HFF-Myc (cell line): Measurements from ENCODE around the gene ACOT9.

Experiments
- DNase-seq: peaks from one replicate; pipeline ENCODE4 v3.0.0-alpha.2; 2011; ENCODE audit warnings: low read depth; ENCODE audit errors: extremely low read depth
- H3K4me3 ChIP-seq: replicated peaks from 2 replicates; pipeline ENCODE4 v1.5.1; 2011; ENCODE audit warnings: low read depth, mild to moderate bottlenecking, control low read depth, low read length
- CTCF ChIP-seq: IDR thresholded peaks from 2 replicates; pipeline ENCODE4 v1.5.1; 2012; ENCODE audit warnings: mild to moderate bottlenecking, low read depth, low read length, control low read depth; ENCODE audit errors: missing control alignments

ACOT9 gene

DNA sequence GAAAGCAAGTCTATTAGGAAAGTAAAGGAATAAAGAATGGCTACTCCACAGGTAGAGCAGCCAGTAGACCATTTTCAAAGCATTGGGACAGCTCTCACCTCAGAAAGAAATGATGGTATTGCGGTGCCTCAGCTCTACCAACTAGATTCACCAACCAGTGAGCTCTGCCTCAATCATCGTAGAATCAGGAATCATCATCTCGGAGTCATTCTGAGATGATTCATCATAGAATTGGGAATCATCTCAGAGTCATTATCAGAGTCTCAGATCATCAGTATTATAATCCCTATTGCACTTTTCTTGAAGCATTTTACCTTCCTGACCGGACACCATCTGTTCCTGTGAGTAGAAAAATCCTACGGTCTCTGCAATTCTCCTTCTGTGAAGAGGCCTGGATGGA, 22.4 kb upstream of the ACOT9 start:
- TF ChIP-seq CTCF, result no peak
- no peak for DNase-seq
- no peak overlapping the region for H3K4me3 ChIP-seq

DNA sequence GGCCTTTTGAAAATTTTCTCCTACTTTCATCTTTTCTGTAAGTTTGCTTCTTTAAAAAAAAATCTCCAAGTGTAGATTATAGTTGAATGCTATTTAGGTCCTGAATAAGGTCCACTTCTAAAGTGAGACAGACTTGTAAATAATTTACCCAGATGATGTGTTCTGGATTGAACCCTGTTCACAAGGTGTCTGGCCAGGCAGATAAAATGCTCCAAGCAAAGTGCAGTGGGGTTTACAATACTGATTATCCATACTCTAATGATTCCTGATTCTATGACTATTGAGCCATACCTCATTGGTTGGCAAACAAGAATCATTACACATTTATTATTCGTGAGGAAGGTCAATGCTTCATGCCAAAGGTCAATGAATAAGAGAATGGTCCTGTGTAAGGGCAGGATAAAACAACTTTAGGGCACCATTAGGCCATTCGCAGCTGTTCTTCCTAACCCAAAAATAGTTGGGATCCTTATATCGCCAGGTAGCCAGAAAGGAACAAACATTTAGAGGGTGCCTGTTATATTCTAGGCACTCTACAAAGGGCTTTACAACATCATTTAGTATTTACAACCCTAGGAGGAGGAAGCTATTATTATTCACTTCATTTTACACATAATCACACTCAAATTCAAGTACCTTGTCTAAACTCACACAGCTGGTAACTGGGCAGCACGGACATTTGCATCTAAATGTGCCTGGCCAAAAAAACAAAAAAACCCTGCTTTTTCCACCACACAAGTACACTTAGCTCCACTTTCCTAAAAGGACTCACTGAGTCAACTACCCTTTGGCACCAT, 21.3 kb upstream of the ACOT9 start:
- no peak for TF ChIP-seq CTCF
- no peak for DNase-seq
- no peak overlapping the region for H3K4me3 ChIP-seq

- no peak for DNase-seq
- TF ChIP-seq CTCF, result no peak
- H3K4me3 ChIP-seq, result no peak overlapping the region
Observed at GRCh38 chrX:23759821-23760220, 16.7 kb upstream of the ACOT9 start.

- DNase-seq, result peak; percentile 5
- no peak overlapping the region for H3K4me3 ChIP-seq
- TF ChIP-seq CTCF, result peak; percentile 47
Observed at GRCh38 chrX:23756165-23756564, 13.1 kb upstream of the ACOT9 start.

DNA sequence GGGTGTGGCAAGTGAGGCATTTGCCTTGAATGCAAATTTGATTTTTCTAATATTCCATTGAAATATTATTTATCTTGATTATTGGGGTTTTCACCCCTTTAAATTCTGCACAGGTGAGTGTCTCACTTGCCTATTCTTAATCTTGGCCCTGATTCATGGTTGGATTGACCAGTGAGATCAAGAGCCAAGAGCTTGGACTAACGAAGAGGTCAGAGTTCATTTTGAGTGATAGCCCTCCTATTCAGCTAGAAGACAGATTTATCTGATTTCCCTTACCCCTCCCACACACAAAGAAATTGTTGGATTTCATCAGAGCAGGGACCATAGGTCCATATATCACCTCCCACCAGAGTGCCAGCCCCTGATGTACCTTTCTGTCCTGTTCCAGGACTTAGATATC, 11.6 kb upstream of the ACOT9 start:
- no peak for TF ChIP-seq CTCF
- DNase-seq, result no peak

GRCh38 chrX:23752740-23753415, 9.8 kb upstream of the ACOT9 start:
- no peak overlapping the region for H3K4me3 ChIP-seq
- no peak for TF ChIP-seq CTCF
- DNase-seq, result peak; percentile 9

More for the DNA sequence above, 11.6 kb upstream of the ACOT9 start:
- H3K4me3 ChIP-seq, result no peak overlapping the region

GRCh38 chrX:23749576-23749975, 6.5 kb upstream of the ACOT9 start:
- TF ChIP-seq CTCF, result no peak
- DNase-seq, result no peak
- H3K4me3 ChIP-seq, result no peak overlapping the region
